SU-DHL-6 (cell line): ENCODE measurements around the gene KIF1C.

Experiments used
- H2AFZ ChIP-seq: fragments of 200-600 bp; sonication (generic); 2 replicates; pipeline ENCODE4 v1.6.1; 2014; ENCODE audit warnings: low read depth, mild to moderate bottlenecking, moderate library complexity, mixed read lengths, antibody characterized with exemption, low read length; ENCODE audit not compliant: severe bottlenecking
- H3F3A ChIP-seq: fragments of 200-600 bp; shearing (Covaris generic); 2 replicates; pipeline ENCODE4 v1.6.0; 2016; ENCODE audit warnings: antibody characterized with exemption, mild to moderate bottlenecking; ENCODE audit not compliant: insufficient read depth
- H3K27ac ChIP-seq: fragments of 200-600 bp; sonication (generic); 2 replicates; pipeline ENCODE4 v1.5.1; 2016; ENCODE audit warnings: low read depth, mild to moderate bottlenecking, low read length, moderate library complexity, mixed read lengths
- H3K27me3 ChIP-seq: fragments of 200-600 bp; sonication (generic), shearing (Covaris generic); 2 replicates; pipeline ENCODE4 v1.6.0; 2014; ENCODE audit warnings: mild to moderate bottlenecking, low read length
- H3K36me3 ChIP-seq: fragments of 200-600 bp; sonication (generic); 2 replicates; pipeline ENCODE4 v1.6.1; 2014; ENCODE audit warnings: mild to moderate bottlenecking, low read length, mixed read lengths
- H3K4me2 ChIP-seq: fragments of 300-600, 200-600 bp; shearing (Covaris generic), sonication (generic); 2 replicates; pipeline ENCODE4 v1.6.0; 2014; ENCODE audit warnings: low read length, low read depth, mild to moderate bottlenecking; ENCODE audit not compliant: poor library complexity, severe bottlenecking
- H3K4me3 ChIP-seq: fragments of 200-600 bp; sonication (generic); 2 replicates; pipeline ENCODE4 v1.5.1; 2014; ENCODE audit warnings: antibody characterized with exemption, low read length, mild to moderate bottlenecking, mixed read lengths; ENCODE audit not compliant: insufficient read depth, poor library complexity, severe bottlenecking
- H3K79me2 ChIP-seq: fragments of 200-600 bp; sonication (generic); 2 replicates; pipeline ENCODE4 v1.6.1; 2014; ENCODE audit warnings: mild to moderate bottlenecking, low read length, moderate library complexity; ENCODE audit not compliant: insufficient read depth
- H3K9ac ChIP-seq: fragments of 200-600 bp; sonication (generic); 2 replicates; pipeline ENCODE4 v1.7.0; 2014; ENCODE audit warnings: mild to moderate bottlenecking, low read length
- H3K9me2 ChIP-seq: fragments of 200-600 bp; sonication (generic); replicated peaks from 2 replicates; pipeline ENCODE4 v1.6.1; 2014; ENCODE audit warnings: low read length; ENCODE audit not compliant: insufficient read depth
- H3K9me3 ChIP-seq: fragments of 200-600 bp; sonication (generic); 2 replicates; pipeline ENCODE4 v1.6.1; 2014; ENCODE audit warnings: low read length, mixed read lengths; ENCODE audit not compliant: insufficient read depth
- H4K20me1 ChIP-seq: fragments of 200-600 bp; sonication (generic); 2 replicates; pipeline ENCODE4 v1.6.1; 2014; ENCODE audit warnings: low read depth, mild to moderate bottlenecking, antibody characterized with exemption, low read length, moderate library complexity, mixed read lengths
- EZH2phosphoT487 ChIP-seq: fragments of 200-600 bp; sonication (generic), shearing (Covaris generic); conservative IDR thresholded peaks from 2 replicates; pipeline ENCODE4 v1.6.1; 2018; ENCODE audit warnings: mild to moderate bottlenecking, antibody characterized with exemption, low read length, moderate library complexity, mixed read lengths
- TF ChIP-seq, protein P1 (sequence below): fragments of 200-600 bp; sonication (generic); IDR thresholded peaks from one replicate; pipeline ENCODE4 v1.5.1; 2017; ENCODE audit warnings: antibody characterized with exemption, mild to moderate bottlenecking, low read length, moderate library complexity; ENCODE audit not compliant: insufficient read depth, poor library complexity, severe bottlenecking

KIF1C gene

DNA sequence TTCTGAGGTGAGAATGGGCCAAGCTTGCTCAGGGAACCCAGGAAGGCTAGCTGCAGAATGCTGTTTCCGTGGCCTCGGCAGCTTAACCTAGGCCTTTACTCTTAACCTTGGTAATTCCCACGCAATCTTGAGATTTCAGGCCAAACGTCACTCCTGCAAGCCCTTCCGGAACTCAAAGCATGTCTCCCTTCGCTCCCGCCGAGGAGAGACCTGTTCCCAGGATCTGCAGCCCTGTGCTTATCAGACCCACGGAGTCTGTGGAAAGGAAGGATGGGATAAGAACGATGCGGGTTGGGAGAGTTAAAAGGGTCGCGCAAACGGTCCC is 80.0 kb downstream of the KIF1C start:
- no peak overlapping the region for H3K27ac ChIP-seq
- TF ChIP-seq, protein P1, sequence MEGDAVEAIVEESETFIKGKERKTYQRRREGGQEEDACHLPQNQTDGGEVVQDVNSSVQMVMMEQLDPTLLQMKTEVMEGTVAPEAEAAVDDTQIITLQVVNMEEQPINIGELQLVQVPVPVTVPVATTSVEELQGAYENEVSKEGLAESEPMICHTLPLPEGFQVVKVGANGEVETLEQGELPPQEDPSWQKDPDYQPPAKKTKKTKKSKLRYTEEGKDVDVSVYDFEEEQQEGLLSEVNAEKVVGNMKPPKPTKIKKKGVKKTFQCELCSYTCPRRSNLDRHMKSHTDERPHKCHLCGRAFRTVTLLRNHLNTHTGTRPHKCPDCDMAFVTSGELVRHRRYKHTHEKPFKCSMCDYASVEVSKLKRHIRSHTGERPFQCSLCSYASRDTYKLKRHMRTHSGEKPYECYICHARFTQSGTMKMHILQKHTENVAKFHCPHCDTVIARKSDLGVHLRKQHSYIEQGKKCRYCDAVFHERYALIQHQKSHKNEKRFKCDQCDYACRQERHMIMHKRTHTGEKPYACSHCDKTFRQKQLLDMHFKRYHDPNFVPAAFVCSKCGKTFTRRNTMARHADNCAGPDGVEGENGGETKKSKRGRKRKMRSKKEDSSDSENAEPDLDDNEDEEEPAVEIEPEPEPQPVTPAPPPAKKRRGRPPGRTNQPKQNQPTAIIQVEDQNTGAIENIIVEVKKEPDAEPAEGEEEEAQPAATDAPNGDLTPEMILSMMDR, result no peak
- no peak for TF ChIP-seq EZH2phosphoT487
- H3K4me3 ChIP-seq, result no peak overlapping the region
- no peaks in the 10 kb centered on the region for H3K79me2 ChIP-seq
- no peaks in the 10 kb centered on the region for H3K9me2 ChIP-seq
- no peak overlapping the region for H2AFZ ChIP-seq
- H3K4me2 ChIP-seq, result no peak overlapping the region
- H3K36me3 ChIP-seq, result no peaks in the 10 kb centered on the region
- no peaks in the 10 kb centered on the region for H3K9me3 ChIP-seq
- H3K27me3 ChIP-seq, result no peaks in the 10 kb centered on the region
- H4K20me1 ChIP-seq, result no peaks in the 10 kb centered on the region
- H3F3A ChIP-seq, result no peaks in the 10 kb centered on the region
- H3K9ac ChIP-seq, result no peak overlapping the region
